ENCODE data around the gene TSC2.

DNA sequence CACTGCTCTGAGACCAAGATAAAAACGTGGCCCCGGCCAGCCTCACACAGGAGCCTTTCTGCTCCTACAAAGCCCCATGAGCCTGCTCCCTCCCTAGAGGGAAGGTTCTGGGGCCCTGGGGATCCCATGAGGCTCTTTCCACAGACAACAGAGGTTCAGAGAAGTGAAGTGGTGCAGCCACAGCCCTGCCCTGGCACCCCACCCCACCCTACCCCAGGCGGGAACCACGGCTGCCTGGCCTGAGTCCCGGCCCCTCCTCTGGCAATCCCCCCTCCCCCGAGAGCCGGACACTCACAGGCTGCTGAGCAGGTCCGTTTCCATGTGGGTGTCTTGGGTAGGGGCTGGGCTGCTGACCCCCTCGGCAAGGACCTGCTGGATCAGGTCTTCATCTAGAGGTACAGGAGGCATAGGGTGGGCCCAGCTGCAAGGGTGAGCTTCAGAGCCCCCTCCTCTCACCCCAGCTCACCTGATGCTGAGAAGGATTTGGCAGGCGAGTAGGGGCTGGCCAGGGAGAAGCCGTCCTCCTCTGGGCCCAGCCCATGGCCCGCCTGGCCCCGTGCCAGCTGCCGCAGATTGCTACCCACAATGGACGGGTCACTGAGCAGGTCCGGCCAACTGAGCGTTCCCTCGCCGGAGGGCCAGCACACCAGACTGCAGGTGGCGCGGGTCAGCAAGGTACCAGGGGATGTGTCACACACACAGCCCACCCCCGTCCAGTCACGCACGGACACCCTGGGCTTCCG lies 49.2 kb downstream of the TSC2 start:
- TF ChIP-seq, protein P1, sequence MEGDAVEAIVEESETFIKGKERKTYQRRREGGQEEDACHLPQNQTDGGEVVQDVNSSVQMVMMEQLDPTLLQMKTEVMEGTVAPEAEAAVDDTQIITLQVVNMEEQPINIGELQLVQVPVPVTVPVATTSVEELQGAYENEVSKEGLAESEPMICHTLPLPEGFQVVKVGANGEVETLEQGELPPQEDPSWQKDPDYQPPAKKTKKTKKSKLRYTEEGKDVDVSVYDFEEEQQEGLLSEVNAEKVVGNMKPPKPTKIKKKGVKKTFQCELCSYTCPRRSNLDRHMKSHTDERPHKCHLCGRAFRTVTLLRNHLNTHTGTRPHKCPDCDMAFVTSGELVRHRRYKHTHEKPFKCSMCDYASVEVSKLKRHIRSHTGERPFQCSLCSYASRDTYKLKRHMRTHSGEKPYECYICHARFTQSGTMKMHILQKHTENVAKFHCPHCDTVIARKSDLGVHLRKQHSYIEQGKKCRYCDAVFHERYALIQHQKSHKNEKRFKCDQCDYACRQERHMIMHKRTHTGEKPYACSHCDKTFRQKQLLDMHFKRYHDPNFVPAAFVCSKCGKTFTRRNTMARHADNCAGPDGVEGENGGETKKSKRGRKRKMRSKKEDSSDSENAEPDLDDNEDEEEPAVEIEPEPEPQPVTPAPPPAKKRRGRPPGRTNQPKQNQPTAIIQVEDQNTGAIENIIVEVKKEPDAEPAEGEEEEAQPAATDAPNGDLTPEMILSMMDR (IDR thresholded peaks at IDR 0.05) = no peak
- no peak for TF ChIP-seq POLR2A (IDR thresholded peaks at IDR 0.05)

All from transverse colon (tissue), 3 donors.